Measurements from ENCODE around the gene SMOC2. TPM values are rescaled to one million over a fixed set of nuclear protein-coding genes. Genes with fewer than 3 reads are reported as not detected.

Gene SMOC2
- total RNA-seq, 2 experiments from 2014 or later: not detected

GRCh38 chr6:168411130-168411529 is 29.9 kb upstream of the SMOC2 start:
- DNase-seq: no peak
- H3K36me3 Mint-ChIP-seq (ENCODE audit: low read depth): no peaks in the 10 kb centered on the region
- CTCF ChIA-PET: no interaction called here
- POLR2A ChIA-PET: no interaction called here
- H3K4me3 Mint-ChIP-seq: no peak overlapping the region
- no peaks in the 10 kb centered on the region for H3K9me3 Mint-ChIP-seq
- H3K4me1 Mint-ChIP-seq: no peaks in the 10 kb centered on the region
- no peak overlapping the region for H3K27ac Mint-ChIP-seq
- no peaks in the 10 kb centered on the region for H3K27me3 Mint-ChIP-seq

GRCh38 chr6:168411793-168412192 is 29.2 kb upstream of the SMOC2 start:
- no peaks in the 10 kb centered on the region for H3K27me3 Mint-ChIP-seq
- CTCF ChIA-PET: no interaction called here
- H3K36me3 Mint-ChIP-seq (ENCODE audit: low read depth): no peaks in the 10 kb centered on the region
- POLR2A ChIA-PET: no interaction called here
- H3K27ac Mint-ChIP-seq: no peak overlapping the region
- H3K4me1 Mint-ChIP-seq: no peaks in the 10 kb centered on the region
- no peaks in the 10 kb centered on the region for H3K9me3 Mint-ChIP-seq
- no peak for DNase-seq
- no peak overlapping the region for H3K4me3 Mint-ChIP-seq

- Mint-ChIP-seq H3K4me1 (no peaks in the 10 kb centered on the region), H3K36me3 (ENCODE audit: low read depth) (no peaks in the 10 kb centered on the region), H3K27me3 (no peaks in the 10 kb centered on the region), H3K4me3 (no peak overlapping the region), H3K9me3 (no peaks in the 10 kb centered on the region), H3K27ac (no peak overlapping the region)
- ChIA-PET CTCF (no interaction called here), POLR2A (no interaction called here)
- no peak for DNase-seq
Measured at GRCh38 chr6:168412456-168412855, 28.5 kb upstream of the SMOC2 start.

GRCh38 chr6:168413018-168413720 is 27.8 kb upstream of the SMOC2 start:
- Mint-ChIP-seq H3K4me3 (no peak overlapping the region), H3K27me3 (no peaks in the 10 kb centered on the region), H3K4me1 (no peaks in the 10 kb centered on the region), H3K27ac (no peak overlapping the region), H3K9me3 (no peaks in the 10 kb centered on the region), H3K36me3 (ENCODE audit: low read depth) (no peaks in the 10 kb centered on the region)
- CTCF ChIA-PET: no interaction called here
- no peak for DNase-seq
- POLR2A ChIA-PET: no interaction called here

GRCh38 chr6:168413856-168414255 is 27.1 kb upstream of the SMOC2 start:
- ChIA-PET CTCF (interaction anchor here (0.6 kb wide), 1 partner anchor 478 kb away, joined by 3 read pairs; no protein-coding TSS in a partner anchor), POLR2A (no interaction called here)
- DNase-seq: no peak
- Mint-ChIP-seq H3K27ac (no peak overlapping the region), H3K4me3 (no peak overlapping the region), H3K4me1 (no peaks in the 10 kb centered on the region), H3K36me3 (ENCODE audit: low read depth) (no peaks in the 10 kb centered on the region), H3K9me3 (no peaks in the 10 kb centered on the region), H3K27me3 (no peaks in the 10 kb centered on the region)

GRCh38 chr6:168414336-168415097 is 26.5 kb upstream of the SMOC2 start:
- Mint-ChIP-seq H3K36me3 (ENCODE audit: low read depth) (no peaks in the 10 kb centered on the region), H3K9me3 (no peaks in the 10 kb centered on the region), H3K4me3 (no peak overlapping the region), H3K27ac (no peak overlapping the region), H3K27me3 (no peaks in the 10 kb centered on the region), H3K4me1 (no peaks in the 10 kb centered on the region)
- CTCF ChIA-PET: interaction anchor here (0.6 kb wide), 1 partner anchor 477 kb away, joined by 3 read pairs; no protein-coding TSS in a partner anchor
- DNase-seq: no peak
- POLR2A ChIA-PET: no interaction called here

GRCh38 chr6:168415098-168415992 is 25.6 kb upstream of the SMOC2 start:
- Mint-ChIP-seq H3K27ac (no peak overlapping the region), H3K9me3 (no peaks in the 10 kb centered on the region), H3K36me3 (ENCODE audit: low read depth) (no peaks in the 10 kb centered on the region), H3K4me1 (no peaks in the 10 kb centered on the region), H3K4me3 (no peak overlapping the region), H3K27me3 (no peaks in the 10 kb centered on the region)
- no peak for DNase-seq
- ChIA-PET CTCF (no interaction called here), POLR2A (no interaction called here)

- ChIA-PET CTCF (no interaction called here), POLR2A (no interaction called here)
- H3K27ac Mint-ChIP-seq: no peak overlapping the region
- H3K4me3 Mint-ChIP-seq: no peak overlapping the region
- no peaks in the 10 kb centered on the region for H3K4me1 Mint-ChIP-seq
- H3K36me3 Mint-ChIP-seq (ENCODE audit: low read depth): no peaks in the 10 kb centered on the region
- H3K9me3 Mint-ChIP-seq: no peaks in the 10 kb centered on the region
- H3K27me3 Mint-ChIP-seq: no peaks in the 10 kb centered on the region
- DNase-seq: no peak
Measured at GRCh38 chr6:168415993-168416530, 24.9 kb upstream of the SMOC2 start.

GRCh38 chr6:168416531-168416930 is 24.5 kb upstream of the SMOC2 start:
- Mint-ChIP-seq H3K27ac (no peak overlapping the region), H3K4me3 (no peak overlapping the region), H3K36me3 (ENCODE audit: low read depth) (no peaks in the 10 kb centered on the region), H3K27me3 (no peaks in the 10 kb centered on the region), H3K9me3 (no peaks in the 10 kb centered on the region), H3K4me1 (no peaks in the 10 kb centered on the region)
- DNase-seq: no peak
- POLR2A ChIA-PET: no interaction called here
- CTCF ChIA-PET: no interaction called here

GRCh38 chr6:168417191-168417590 is 23.8 kb upstream of the SMOC2 start:
- H3K27me3 Mint-ChIP-seq: peaks cover 1% of the 10 kb centered on the region
- no peak overlapping the region for H3K4me3 Mint-ChIP-seq
- no peak overlapping the region for H3K27ac Mint-ChIP-seq
- no peaks in the 10 kb centered on the region for H3K4me1 Mint-ChIP-seq
- no peaks in the 10 kb centered on the region for H3K36me3 Mint-ChIP-seq (ENCODE audit: low read depth)
- H3K9me3 Mint-ChIP-seq: no peaks in the 10 kb centered on the region
- ChIA-PET CTCF (no interaction called here), POLR2A (no interaction called here)
- DNase-seq: no peak

- ChIA-PET POLR2A (no interaction called here), CTCF (no interaction called here)
- DNase-seq: no peak
- H3K4me1 Mint-ChIP-seq: no peaks in the 10 kb centered on the region
- H3K27ac Mint-ChIP-seq: no peak overlapping the region
- H3K27me3 Mint-ChIP-seq: peaks cover 1% of the 10 kb centered on the region
- no peaks in the 10 kb centered on the region for H3K36me3 Mint-ChIP-seq (ENCODE audit: low read depth)
- no peak overlapping the region for H3K4me3 Mint-ChIP-seq
- H3K9me3 Mint-ChIP-seq: no peaks in the 10 kb centered on the region
Measured at GRCh38 chr6:168417679-168418557, 23.1 kb upstream of the SMOC2 start.

- ChIA-PET POLR2A (no interaction called here), CTCF (no interaction called here)
- H3K4me3 Mint-ChIP-seq: no peak overlapping the region
- peaks cover 1% of the 10 kb centered on the region for H3K27me3 Mint-ChIP-seq
- no peaks in the 10 kb centered on the region for H3K4me1 Mint-ChIP-seq
- no peak overlapping the region for H3K27ac Mint-ChIP-seq
- no peak for DNase-seq
- no peaks in the 10 kb centered on the region for H3K36me3 Mint-ChIP-seq (ENCODE audit: low read depth)
- no peaks in the 10 kb centered on the region for H3K9me3 Mint-ChIP-seq
Measured at GRCh38 chr6:168418711-168419121, 22.3 kb upstream of the SMOC2 start.

All from activated CD4-positive, alpha-beta memory T cell treated with anti-CD3 and anti-CD28 coated beads, Interleukin-2, amount 10 ng/mL, durations not matched to agents 7 days and 5 days (primary cell).